Measurements from ENCODE around the gene HDHD5.

HDHD5 gene

DNA sequence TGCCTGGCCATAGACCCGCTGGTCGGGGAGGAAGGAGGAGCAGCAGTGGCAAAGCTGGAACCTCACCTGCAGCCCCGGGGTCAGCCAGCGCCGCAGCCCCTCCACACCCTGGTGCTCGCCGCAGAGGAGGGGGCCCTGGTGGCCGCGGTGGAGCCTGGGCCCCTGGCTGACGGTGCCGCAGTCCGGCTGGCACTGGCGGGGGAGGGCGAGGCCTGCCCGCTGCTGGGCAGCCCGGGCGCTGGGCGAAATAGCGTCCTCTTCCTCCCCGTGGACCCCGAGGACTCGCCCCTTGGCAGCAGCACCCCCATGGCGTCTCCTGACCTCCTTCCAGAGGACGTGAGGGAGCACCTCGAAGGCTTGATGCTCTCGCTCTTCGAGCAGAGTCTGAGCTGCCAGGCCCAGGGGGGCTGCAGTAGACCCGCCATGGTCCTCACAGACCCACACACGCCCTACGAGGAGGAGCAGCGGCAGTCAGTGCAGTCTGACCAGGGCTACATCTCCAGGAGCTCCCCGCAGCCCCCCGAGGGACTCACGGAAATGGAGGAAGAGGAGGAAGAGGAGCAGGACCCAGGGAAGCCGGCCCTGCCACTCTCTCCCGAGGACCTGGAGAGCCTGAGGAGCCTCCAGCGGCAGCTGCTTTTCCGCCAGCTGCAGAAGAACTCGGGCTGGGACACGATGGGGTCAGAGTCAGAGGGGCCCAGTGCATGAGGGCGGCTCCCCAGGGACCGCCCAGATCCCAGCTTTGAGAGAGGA is 49.8 kb downstream of the HDHD5 start:
- H3K9me3 ChIP-seq (replicated peaks; ENCODE audit: low read length) = no peaks in the 10 kb centered on the region
- no peak overlapping the region for H3K9ac ChIP-seq (ENCODE audit: low read depth, low read length)
- no peaks in the 10 kb centered on the region for H3K4me1 ChIP-seq (ENCODE audit: control insufficient read depth, insufficient read depth, low read length)
- no peak overlapping the region for H3K4me2 ChIP-seq (ENCODE audit: low read length)
- H3K27me3 ChIP-seq (ENCODE audit: control insufficient read depth, insufficient read depth, low read length) = no peaks in the 10 kb centered on the region
- peaks cover 29% of the 10 kb centered on the region for H3K36me3 ChIP-seq (ENCODE audit: insufficient read depth, low read length)
- no peak overlapping the region for H3K4me3 ChIP-seq (ENCODE audit: low read length)

DNA sequence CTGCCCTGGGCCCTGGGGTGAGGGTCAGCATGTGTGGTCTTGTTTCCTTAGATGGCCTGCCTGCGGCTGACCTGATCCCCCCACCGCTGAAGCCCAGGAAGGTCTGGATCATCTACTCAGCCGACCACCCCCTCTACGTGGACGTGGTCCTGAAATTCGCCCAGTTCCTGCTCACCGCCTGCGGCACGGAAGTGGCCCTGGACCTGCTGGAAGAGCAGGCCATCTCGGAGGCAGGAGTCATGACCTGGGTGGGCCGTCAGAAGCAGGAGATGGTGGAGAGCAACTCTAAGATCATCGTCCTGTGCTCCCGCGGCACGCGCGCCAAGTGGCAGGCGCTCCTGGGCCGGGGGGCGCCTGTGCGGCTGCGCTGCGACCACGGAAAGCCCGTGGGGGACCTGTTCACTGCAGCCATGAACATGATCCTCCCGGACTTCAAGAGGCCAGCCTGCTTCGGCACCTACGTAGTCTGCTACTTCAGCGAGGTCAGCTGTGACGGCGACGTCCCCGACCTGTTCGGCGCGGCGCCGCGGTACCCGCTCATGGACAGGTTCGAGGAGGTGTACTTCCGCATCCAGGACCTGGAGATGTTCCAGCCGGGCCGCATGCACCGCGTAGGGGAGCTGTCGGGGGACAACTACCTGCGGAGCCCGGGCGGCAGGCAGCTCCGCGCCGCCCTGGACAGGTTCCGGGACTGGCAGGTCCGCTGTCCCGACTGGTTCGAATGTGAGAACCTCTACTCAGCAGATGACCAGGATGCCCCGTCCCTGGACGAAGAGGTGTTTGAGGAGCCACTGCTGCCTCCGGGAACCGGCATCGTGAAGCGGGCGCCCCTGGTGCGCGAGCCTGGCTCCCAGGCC is 50.6 kb downstream of the HDHD5 start:
- Histone ChIP-seq H3K9ac (ENCODE audit: low read depth, low read length) (no peak overlapping the region), H3K4me3 (ENCODE audit: low read length) (no peak overlapping the region), H3K27me3 (ENCODE audit: control insufficient read depth, insufficient read depth, low read length) (no peaks in the 10 kb centered on the region), H3K36me3 (ENCODE audit: insufficient read depth, low read length) (peaks cover 29% of the 10 kb centered on the region), H3K4me2 (ENCODE audit: low read length) (no peak overlapping the region), H3K9me3 (replicated peaks; ENCODE audit: low read length) (no peaks in the 10 kb centered on the region), H3K4me1 (ENCODE audit: control insufficient read depth, insufficient read depth, low read length) (no peaks in the 10 kb centered on the region)

DNA sequence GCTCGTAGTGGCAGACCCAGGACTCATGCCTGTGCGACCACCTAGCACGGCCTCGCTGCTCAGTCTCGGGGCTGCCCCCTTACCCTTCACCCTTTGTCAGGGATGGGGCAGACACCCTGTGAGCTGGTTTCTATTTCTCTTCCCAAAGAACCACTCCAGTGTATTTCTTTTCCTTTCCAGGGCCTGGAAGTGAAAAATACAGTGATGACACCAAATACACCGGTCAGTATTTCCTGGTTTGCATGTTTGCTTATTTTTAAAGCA is 51.6 kb downstream of the HDHD5 start:
- H3K9me3 ChIP-seq (replicated peaks; ENCODE audit: low read length) = no peaks in the 10 kb centered on the region
- H3K36me3 ChIP-seq (ENCODE audit: insufficient read depth, low read length) = peaks cover 35% of the 10 kb centered on the region
- H3K4me2 ChIP-seq (ENCODE audit: low read length) = no peak overlapping the region
- H3K27me3 ChIP-seq (ENCODE audit: control insufficient read depth, insufficient read depth, low read length) = no peaks in the 10 kb centered on the region
- no peak overlapping the region for H3K4me3 ChIP-seq (ENCODE audit: low read length)
- H3K4me1 ChIP-seq (ENCODE audit: control insufficient read depth, insufficient read depth, low read length) = no peaks in the 10 kb centered on the region
- no peak overlapping the region for H3K9ac ChIP-seq (ENCODE audit: low read depth, low read length)

DNA sequence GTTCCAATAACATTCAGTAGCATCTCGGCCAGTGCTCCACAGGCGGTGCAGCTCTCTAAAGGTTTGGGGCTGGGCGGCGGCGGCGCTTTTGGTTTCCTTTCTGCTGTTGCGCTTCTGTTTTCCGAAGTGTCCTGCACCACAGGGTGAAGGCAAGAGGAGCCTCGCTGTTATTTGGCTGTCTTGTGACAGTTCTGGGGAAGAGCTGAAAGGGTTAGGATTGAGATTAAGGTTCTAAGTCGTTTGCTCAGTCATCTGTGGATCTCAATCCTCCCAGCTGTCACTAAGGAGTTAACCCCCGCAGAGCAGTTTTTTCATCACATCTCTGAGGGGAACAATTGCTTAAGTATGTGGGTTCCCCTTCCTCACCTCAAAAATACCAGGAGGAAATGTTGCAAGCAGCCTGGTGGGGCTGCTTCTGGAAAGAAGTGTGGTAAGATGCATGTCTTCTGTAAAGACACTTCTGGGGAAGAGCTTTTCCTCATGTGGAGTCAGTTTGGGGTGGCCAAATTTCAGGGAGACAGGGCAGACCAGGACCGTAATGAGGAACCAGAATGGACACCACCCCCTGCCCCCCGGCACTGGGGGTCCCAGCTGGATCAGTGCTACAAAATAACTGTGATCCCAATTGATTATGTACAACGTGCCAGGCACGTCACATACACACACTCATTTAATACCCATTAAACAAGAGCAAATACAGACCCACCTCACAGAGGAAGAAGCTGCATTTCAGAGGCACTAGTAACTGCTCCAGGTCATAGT is 52.1 kb downstream of the HDHD5 start:
- no peaks in the 10 kb centered on the region for H3K27me3 ChIP-seq (ENCODE audit: control insufficient read depth, insufficient read depth, low read length)
- H3K9ac ChIP-seq (ENCODE audit: low read depth, low read length) = no peak overlapping the region
- peaks cover 38% of the 10 kb centered on the region for H3K36me3 ChIP-seq (ENCODE audit: insufficient read depth, low read length)
- H3K4me3 ChIP-seq (ENCODE audit: low read length) = no peak overlapping the region
- no peaks in the 10 kb centered on the region for H3K9me3 ChIP-seq (replicated peaks; ENCODE audit: low read length)
- no peak overlapping the region for H3K4me2 ChIP-seq (ENCODE audit: low read length)
- H3K4me1 ChIP-seq (ENCODE audit: control insufficient read depth, insufficient read depth, low read length) = peaks cover 2% of the 10 kb centered on the region

DNA sequence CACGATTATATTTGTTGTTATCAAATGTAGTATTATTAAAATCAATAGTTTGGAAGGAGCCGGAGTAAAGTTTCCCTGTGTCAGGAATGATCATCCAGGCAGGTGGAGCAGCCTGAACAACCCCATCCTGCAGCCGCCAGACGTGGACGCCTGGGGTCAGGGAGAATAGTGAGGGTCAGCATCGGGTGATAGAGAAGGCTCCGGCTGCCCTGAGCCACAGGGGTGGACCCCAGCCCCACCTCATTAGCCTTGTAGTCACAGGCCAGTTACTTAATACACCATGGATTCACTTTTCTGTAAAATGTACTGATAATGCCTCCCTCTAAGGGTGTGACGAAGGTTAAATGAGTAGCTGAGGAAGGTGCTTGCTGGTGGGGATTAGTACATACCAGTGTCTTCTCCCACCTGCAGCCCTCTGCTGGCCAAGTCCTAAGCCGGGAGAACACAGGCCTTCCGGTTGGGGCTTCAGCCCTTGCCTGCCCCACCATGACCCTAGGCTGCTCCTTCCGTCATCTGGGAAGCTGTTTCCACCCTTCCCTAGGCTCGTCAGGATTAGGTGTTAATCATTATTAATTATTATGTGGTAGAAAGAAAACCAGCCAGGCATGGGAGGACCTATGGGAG is 52.8 kb downstream of the HDHD5 start:
- no peaks in the 10 kb centered on the region for H3K9me3 ChIP-seq (replicated peaks; ENCODE audit: low read length)
- peaks cover 3% of the 10 kb centered on the region for H3K4me1 ChIP-seq (ENCODE audit: control insufficient read depth, insufficient read depth, low read length)
- H3K4me3 ChIP-seq (ENCODE audit: low read length) = no peak overlapping the region
- H3K36me3 ChIP-seq (ENCODE audit: insufficient read depth, low read length) = peaks cover 45% of the 10 kb centered on the region
- H3K9ac ChIP-seq (ENCODE audit: low read depth, low read length) = no peak overlapping the region
- no peaks in the 10 kb centered on the region for H3K27me3 ChIP-seq (ENCODE audit: control insufficient read depth, insufficient read depth, low read length)
- no peak overlapping the region for H3K4me2 ChIP-seq (ENCODE audit: low read length)

DNA sequence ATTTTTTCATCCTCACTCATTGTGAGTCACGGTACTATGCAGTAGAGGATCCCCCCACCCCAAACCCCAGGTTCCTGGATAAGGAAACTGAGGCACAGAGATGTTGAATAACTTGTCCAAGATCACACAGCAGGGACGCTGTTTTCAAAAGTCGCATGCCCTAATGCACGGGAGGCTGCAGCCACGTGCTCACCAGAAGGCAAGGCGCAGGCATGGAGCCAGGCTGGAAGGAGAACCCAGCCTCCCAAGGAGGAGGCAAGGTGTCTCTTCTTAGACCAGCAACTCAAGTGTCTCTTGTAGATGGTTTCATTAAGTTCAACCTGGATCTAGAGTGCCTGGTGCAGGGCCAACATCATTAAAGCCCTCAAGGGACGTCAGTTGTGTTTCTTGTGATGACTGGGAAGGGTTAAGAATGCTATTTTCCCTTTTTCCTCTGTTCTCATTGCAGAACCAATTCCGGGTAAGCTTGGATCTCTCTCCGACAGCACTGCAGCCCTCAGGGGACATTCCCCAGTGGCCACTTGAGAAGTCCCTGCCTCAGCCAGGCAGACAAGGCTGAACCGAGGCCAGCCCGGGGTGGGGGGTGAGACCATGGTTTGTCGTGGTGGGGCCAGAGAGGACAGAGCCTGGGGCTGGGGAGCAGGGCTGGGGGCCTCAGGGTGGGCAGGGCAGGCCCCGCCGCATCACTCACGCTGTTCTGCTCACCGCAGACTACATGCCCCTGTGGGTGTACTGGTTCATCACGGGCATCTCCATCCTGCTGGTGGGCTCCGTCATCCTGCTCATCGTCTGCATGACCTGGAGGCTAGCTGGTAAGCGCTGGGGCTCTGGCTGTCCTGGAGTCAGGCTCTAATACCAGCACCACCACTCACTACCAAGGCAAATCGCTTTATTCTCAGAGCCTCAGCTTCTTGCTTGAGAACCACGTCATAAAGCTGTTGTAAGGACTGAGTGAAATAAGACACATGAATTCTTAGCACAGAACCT is 53.6 kb downstream of the HDHD5 start:
- Histone ChIP-seq H3K4me3 (ENCODE audit: low read length) (no peak overlapping the region), H3K9me3 (replicated peaks; ENCODE audit: low read length) (no peaks in the 10 kb centered on the region), H3K27me3 (ENCODE audit: control insufficient read depth, insufficient read depth, low read length) (no peaks in the 10 kb centered on the region), H3K9ac (ENCODE audit: low read depth, low read length) (no peak overlapping the region), H3K4me1 (ENCODE audit: control insufficient read depth, insufficient read depth, low read length) (peaks cover 3% of the 10 kb centered on the region), H3K36me3 (ENCODE audit: insufficient read depth, low read length) (peaks cover 54% of the 10 kb centered on the region), H3K4me2 (ENCODE audit: low read length) (no peak overlapping the region)

DNA sequence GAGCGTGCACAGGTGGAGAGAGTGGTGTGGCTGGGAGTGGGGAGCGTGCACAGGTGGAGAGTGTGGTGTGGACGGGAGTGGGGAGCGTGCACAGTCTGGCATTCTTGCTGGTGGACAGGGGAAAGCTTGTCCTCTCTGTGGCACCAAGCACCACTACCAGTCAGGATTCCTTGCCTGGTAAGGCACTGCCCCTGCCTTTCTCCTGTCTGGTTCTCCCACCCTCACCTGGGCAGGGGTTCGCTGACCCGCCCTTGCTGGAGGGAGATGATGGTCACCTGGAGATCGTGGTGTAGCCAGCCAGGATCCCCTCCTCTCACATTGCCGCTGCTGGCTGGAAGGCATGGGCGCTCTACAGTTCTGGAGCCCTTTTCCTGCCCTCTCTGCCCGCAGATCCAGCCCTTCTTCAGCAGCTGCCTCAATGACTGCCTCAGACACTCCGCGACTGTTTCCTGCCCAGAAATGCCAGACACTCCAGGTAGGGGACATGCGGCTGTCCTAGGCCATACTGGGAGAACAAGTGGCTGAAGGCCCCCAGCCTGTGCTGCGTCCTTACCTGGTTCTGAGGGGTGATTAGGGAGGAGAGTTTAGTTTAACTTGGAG is 54.6 kb downstream of the HDHD5 start:
- Histone ChIP-seq H3K36me3 (ENCODE audit: insufficient read depth, low read length) (peaks cover 60% of the 10 kb centered on the region), H3K4me1 (ENCODE audit: control insufficient read depth, insufficient read depth, low read length) (peaks cover 3% of the 10 kb centered on the region), H3K9ac (ENCODE audit: low read depth, low read length) (no peak overlapping the region)

DNA sequence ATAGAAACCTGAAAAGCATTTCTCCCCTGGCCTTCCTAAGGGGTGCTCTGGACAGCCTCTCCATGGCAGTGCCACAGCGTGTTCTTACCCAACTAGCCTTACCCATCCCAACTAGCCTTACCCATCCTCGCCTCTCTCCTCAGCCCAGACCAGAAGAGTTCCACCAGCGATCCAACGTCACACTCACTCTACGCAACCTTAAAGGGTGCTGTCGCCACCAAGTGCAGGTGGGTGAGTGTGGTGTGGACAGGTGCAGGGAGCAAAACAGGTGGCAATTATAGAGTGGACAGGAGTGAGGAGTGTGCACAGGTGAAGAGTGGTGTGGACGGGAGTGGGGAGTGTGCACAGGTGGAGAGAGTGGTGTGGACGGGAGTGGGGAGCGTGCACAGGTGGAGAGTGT is 55.7 kb downstream of the HDHD5 start:
- no peak overlapping the region for H3K4me2 ChIP-seq (ENCODE audit: low read length)
- H3K27me3 ChIP-seq (ENCODE audit: control insufficient read depth, insufficient read depth, low read length) = no peaks in the 10 kb centered on the region
- no peak overlapping the region for H3K4me3 ChIP-seq (ENCODE audit: low read length)
- no peak overlapping the region for H3K9ac ChIP-seq (ENCODE audit: low read depth, low read length)
- no peaks in the 10 kb centered on the region for H3K9me3 ChIP-seq (replicated peaks; ENCODE audit: low read length)
- H3K36me3 ChIP-seq (ENCODE audit: insufficient read depth, low read length) = peaks cover 69% of the 10 kb centered on the region
- peaks cover 3% of the 10 kb centered on the region for H3K4me1 ChIP-seq (ENCODE audit: control insufficient read depth, insufficient read depth, low read length)

More for the DNA sequence above, 54.6 kb downstream of the HDHD5 start:
- no peak overlapping the region for H3K4me3 ChIP-seq (ENCODE audit: low read length)
- H3K9me3 ChIP-seq (replicated peaks; ENCODE audit: low read length) = no peaks in the 10 kb centered on the region
- H3K27me3 ChIP-seq (ENCODE audit: control insufficient read depth, insufficient read depth, low read length) = no peaks in the 10 kb centered on the region
- no peak overlapping the region for H3K4me2 ChIP-seq (ENCODE audit: low read length)

DNA sequence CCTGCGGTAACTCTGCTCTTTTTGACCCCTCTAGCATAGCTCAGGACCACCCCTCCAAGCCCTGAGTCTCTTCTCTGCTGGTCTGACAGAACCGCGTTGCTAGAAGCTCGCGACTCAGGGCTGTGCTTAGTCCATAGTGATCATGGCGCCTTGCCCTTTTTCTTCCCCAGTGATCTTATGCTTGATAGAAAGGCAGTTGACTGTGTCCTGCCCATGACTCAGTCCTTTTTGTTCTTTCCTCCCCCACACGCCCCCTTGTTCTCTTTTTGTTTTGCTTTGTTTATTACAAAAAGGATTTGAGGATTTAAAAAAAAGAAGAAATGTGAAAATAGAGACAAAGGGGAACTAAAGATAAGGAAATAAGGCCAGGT is 56.8 kb downstream of the HDHD5 start:
- Histone ChIP-seq H3K27me3 (ENCODE audit: control insufficient read depth, insufficient read depth, low read length) (no peaks in the 10 kb centered on the region), H3K4me1 (ENCODE audit: control insufficient read depth, insufficient read depth, low read length) (peaks cover 3% of the 10 kb centered on the region), H3K4me3 (ENCODE audit: low read length) (no peak overlapping the region), H3K36me3 (ENCODE audit: insufficient read depth, low read length) (peaks cover 76% of the 10 kb centered on the region), H3K4me2 (ENCODE audit: low read length) (no peak overlapping the region), H3K9me3 (replicated peaks; ENCODE audit: low read length) (no peaks in the 10 kb centered on the region), H3K9ac (ENCODE audit: low read depth, low read length) (no peak overlapping the region)

DNA sequence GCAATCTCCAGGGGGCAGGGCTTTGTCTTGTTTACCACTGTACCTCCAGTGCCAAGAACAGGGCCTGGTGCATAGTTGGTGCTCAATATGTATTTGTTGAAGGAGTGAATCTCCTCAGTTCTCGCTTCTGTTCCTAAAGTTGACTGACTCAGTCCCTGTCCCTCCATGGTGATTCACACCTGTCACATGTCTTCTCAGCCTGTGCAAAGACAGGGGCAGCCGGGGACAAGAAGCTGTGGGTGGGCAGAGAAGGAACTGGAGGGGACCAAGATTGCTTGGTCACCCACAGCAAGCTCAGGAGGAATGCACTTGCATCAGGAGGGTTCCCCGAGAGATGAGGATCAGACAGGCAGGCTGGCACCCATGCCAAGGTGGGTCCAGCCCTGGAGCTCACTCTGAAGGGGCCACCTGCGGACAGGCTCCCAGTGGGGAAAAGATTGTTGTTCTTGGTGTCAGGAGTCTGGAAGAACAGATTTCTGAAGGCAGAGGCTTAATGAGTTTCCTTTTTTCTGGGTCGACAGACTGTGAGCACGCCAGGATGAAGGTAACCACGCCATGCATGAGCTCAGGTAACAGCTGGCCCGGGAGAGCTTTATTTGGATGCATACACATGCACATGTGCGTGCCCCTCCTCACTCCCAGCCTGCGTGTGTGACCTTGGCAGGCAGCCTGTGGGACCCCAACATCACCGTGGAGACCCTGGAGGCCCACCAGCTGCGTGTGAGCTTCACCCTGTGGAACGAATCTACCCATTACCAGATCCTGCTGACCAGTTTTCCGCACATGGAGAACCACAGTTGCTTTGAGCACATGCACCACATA is 57.4 kb downstream of the HDHD5 start:
- H3K4me1 ChIP-seq (ENCODE audit: control insufficient read depth, insufficient read depth, low read length) = peaks cover 3% of the 10 kb centered on the region
- no peak overlapping the region for H3K4me3 ChIP-seq (ENCODE audit: low read length)

More for the DNA sequence above, 57.4 kb downstream of the HDHD5 start:
- Histone ChIP-seq H3K9me3 (replicated peaks; ENCODE audit: low read length) (no peaks in the 10 kb centered on the region), H3K9ac (ENCODE audit: low read depth, low read length) (no peak overlapping the region), H3K36me3 (ENCODE audit: insufficient read depth, low read length) (peaks cover 71% of the 10 kb centered on the region), H3K4me2 (ENCODE audit: low read length) (no peak overlapping the region), H3K27me3 (ENCODE audit: control insufficient read depth, insufficient read depth, low read length) (no peaks in the 10 kb centered on the region)
